Naive thymus-derived CD4-positive, alpha-beta T cell (primary cell): ENCODE data around the gene FAM13C. TPM values are rescaled to one million over a fixed set of nuclear protein-coding genes. Genes with fewer than 3 reads are reported as not detected.
"Not testable (repeated sequence)": the region's sequence is repeated elsewhere in the genome, so short reads cannot be mapped to it uniquely, and the experiment has no call there.

ENCODE experiments used
- ATAC-seq: fragments of 150-1000 bp; cut with Tn5 transposase; 2 replicates; pipeline ENCODE4 v1.10.0; 2021; ENCODE audit warnings: mild to moderate bottlenecking, moderate library complexity
- CTCF ChIA-PET: fragments of 350-600 bp; sonication (Branson Sonifier 250); formaldehyde crosslinking; loops from one replicate; lab custom pipeline; 2021; ENCODE audit warnings: antibody characterized with exemption; lab: Charles Lee
- POLR2A ChIA-PET: fragments of 350-600 bp; sonication (Branson Sonifier 250); formaldehyde crosslinking; loops from one replicate; lab custom pipeline; 2021; ENCODE audit warnings: antibody characterized with exemption, inconsistent platforms; lab: Charles Lee
- DNase-seq, 9 donors: peaks; one replicate each; pipeline versions ENCODE4 v3.0.0 to v3.0.0-alpha.2; 2020 to 2022; ENCODE audit warnings: mixed read lengths in 1 of 9
- H3K27ac ChIP-seq: one replicate; pipeline ENCODE4 v1.7.0; 2013; ENCODE audit warnings: mild to moderate bottlenecking, low read depth, low read length, moderate library complexity
- H3K27me3 ChIP-seq, 2 donors: one replicate each; pipeline ENCODE4 v1.7.0; 2013; ENCODE audit warnings: low read length in 2 of 2, mild to moderate bottlenecking in 2 of 2, moderate library complexity in 2 of 2; ENCODE audit not compliant: control insufficient read depth in 2 of 2, insufficient read depth in 2 of 2
- H3K36me3 ChIP-seq, 3 experiments: 1 replicate in 2 of 3; 2 replicates in 1 of 3; pipeline ENCODE4 v1.7.0; 2013; ENCODE audit warnings: low read length in 3 of 3, mild to moderate bottlenecking in 3 of 3, moderate library complexity in 1 of 3; ENCODE audit not compliant: insufficient read depth in 3 of 3, control insufficient read depth in 2 of 3
- H3K4me1 ChIP-seq, 2 donors: one replicate each; pipeline ENCODE4 v1.7.0; 2013; ENCODE audit warnings: low read length in 2 of 2, mild to moderate bottlenecking in 2 of 2, moderate library complexity in 1 of 2; ENCODE audit not compliant: control insufficient read depth in 2 of 2, insufficient read depth in 2 of 2
- H3K4me3 ChIP-seq: 2 replicates; pipeline ENCODE4 v1.7.0; 2013; ENCODE audit warnings: mild to moderate bottlenecking, low read length
- H3K9me3 ChIP-seq, 3 experiments: 1 replicate in 2 of 3; 2 replicates in 1 of 3; pipeline ENCODE4 v1.7.0; 2013; ENCODE audit warnings: low read length in 3 of 3; ENCODE audit not compliant: control insufficient read depth in 2 of 3
- H3K27ac Mint-ChIP-seq, 9 donors: one replicate each; pipeline ENCODE4 v1.8.0; 2020 to 2022; ENCODE audit warnings: mixed read lengths in 9 of 9, mild to moderate bottlenecking in 8 of 9, moderate library complexity in 5 of 9, inconsistent platforms in 2 of 9
- H3K27me3 Mint-ChIP-seq, 5 donors: one replicate each; pipeline ENCODE4 v1.8.0; 2021 to 2022; ENCODE audit warnings: mixed read lengths in 5 of 5, mild to moderate bottlenecking in 1 of 5
- H3K36me3 Mint-ChIP-seq, 5 donors: one replicate each; pipeline ENCODE4 v1.8.0; 2020 to 2022; ENCODE audit warnings: mixed read lengths in 5 of 5, mild to moderate bottlenecking in 3 of 5, inconsistent platforms in 1 of 5
- H3K4me1 Mint-ChIP-seq, 7 donors: one replicate each; pipeline ENCODE4 v1.8.0; 2020 to 2022; ENCODE audit warnings: mixed read lengths in 7 of 7, mild to moderate bottlenecking in 3 of 7, inconsistent platforms in 1 of 7
- H3K4me3 Mint-ChIP-seq, 10 donors: one replicate each; pipeline ENCODE4 v1.8.0; 2020 to 2022; ENCODE audit warnings: mild to moderate bottlenecking in 10 of 10, mixed read lengths in 10 of 10, moderate library complexity in 6 of 10, inconsistent platforms in 2 of 10
- H3K9me3 Mint-ChIP-seq, 11 donors: one replicate each; pipeline ENCODE4 v1.8.0; 2020 to 2022; ENCODE audit warnings: mixed read lengths in 11 of 11, mild to moderate bottlenecking in 4 of 11, inconsistent platforms in 1 of 11, moderate library complexity in 1 of 11
- intact Hi-C, 2 donors: fragments of 100-400 bp; cut with micrococcal nuclease; formaldehyde crosslinking; loops; one replicate each; pipeline ENCODE4 v1.15.1; 2023
- polyA plus RNA-seq, 2 donors: library from polyadenylated mRNA; unstranded; fragments of 300-500 nt; fragmentation: Illumina TruSeq; gene quantifications; one replicate each; pipeline ENCODE4 v1.2.3, GENCODE V29; 2021
- total RNA-seq, 6 experiments: library from RNA in 5 of 6; stranded (reverse) in 5 of 6; gene quantifications; 1 replicate in 5 of 6; 2 replicates in 1 of 6; pipeline ENCODE4 v1.2.3 and lab custom pipeline; 2021 to 2026

FAM13C gene
- total and polyA plus RNA-seq, 7 experiments from 2014 or later, result not detected

GRCh38 chr10:59245686-59246085, 116.7 kb downstream of the FAM13C start:
- CTCF ChIA-PET, result no interaction called here
- Mint-ChIP-seq H3K4me1 (no peaks in the 10 kb centered on the region), H3K36me3 (no peaks in the 10 kb centered on the region), H3K27ac (no peak overlapping the region), H3K27me3 (peaks cover 0 to 6% (median 0%) of the 10 kb centered on the region in 5 donors), H3K4me3 (no peak overlapping the region), H3K9me3 (peaks cover 0 to 5% (median 0%) of the 10 kb centered on the region in 11 donors)
- ATAC-seq, result no peak
- POLR2A ChIA-PET, result no interaction called here
- Histone ChIP-seq H3K27me3 (no peaks in the 10 kb centered on the region), H3K9me3 (no peaks in the 10 kb centered on the region), H3K36me3 (no peaks in the 10 kb centered on the region), H3K27ac (no peak overlapping the region), H3K4me1 (no peaks in the 10 kb centered on the region), H3K4me3 (no peak overlapping the region)
- intact Hi-C loops, result no loop called here
- DNase-seq, result no peak

- Histone ChIP-seq H3K4me3 (no peak overlapping the region), H3K9me3 (no peaks in the 10 kb centered on the region), H3K27ac (no peak overlapping the region), H3K36me3 (no peaks in the 10 kb centered on the region), H3K27me3 (no peaks in the 10 kb centered on the region), H3K4me1 (no peaks in the 10 kb centered on the region)
- Mint-ChIP-seq H3K4me1 (no peaks in the 10 kb centered on the region), H3K4me3 (no peak overlapping the region), H3K27ac (no peak overlapping the region), H3K27me3 (peaks cover 0 to 6% (median 0%) of the 10 kb centered on the region in 5 donors), H3K9me3 (peaks cover 0 to 3% (median 0%) of the 10 kb centered on the region in 11 donors), H3K36me3 (no peaks in the 10 kb centered on the region)
- intact Hi-C loops, result no loop called here
- POLR2A ChIA-PET, result no interaction called here
- no peak for ATAC-seq
- CTCF ChIA-PET, result no interaction called here
- DNase-seq, result no peak
Observed at GRCh38 chr10:59244871-59245270, 117.5 kb downstream of the FAM13C start.

GRCh38 chr10:59243611-59244195, 118.6 kb downstream of the FAM13C start:
- Mint-ChIP-seq H3K27ac (no peak overlapping the region), H3K36me3 (no peaks in the 10 kb centered on the region), H3K27me3 (peaks cover 0 to 6% (median 0%) of the 10 kb centered on the region in 5 donors), H3K4me3 (no peak overlapping the region), H3K9me3 (peaks cover 0 to 6% (median 0%) of the 10 kb centered on the region in 11 donors), H3K4me1 (no peaks in the 10 kb centered on the region)
- intact Hi-C loops, result no loop called here
- no peaks in the 10 kb centered on the region for H3K4me1 ChIP-seq
- no peaks in the 10 kb centered on the region for H3K9me3 ChIP-seq
- no peaks in the 10 kb centered on the region for H3K36me3 ChIP-seq
- ATAC-seq (no peak), DNase-seq (no peak)
- H3K27me3 ChIP-seq, result no peaks in the 10 kb centered on the region
- H3K4me3 ChIP-seq, result no peak overlapping the region
- H3K27ac ChIP-seq, result no peak overlapping the region
- ChIA-PET POLR2A (no interaction called here), CTCF (no interaction called here)

- DNase-seq, result no peak
- Mint-ChIP-seq H3K4me1 (no peaks in the 10 kb centered on the region), H3K4me3 (no peak overlapping the region), H3K9me3 (peaks cover 0 to 6% (median 0%) of the 10 kb centered on the region in 11 donors), H3K27me3 (peaks cover 0 to 6% (median 0%) of the 10 kb centered on the region in 5 donors), H3K27ac (no peak overlapping the region), H3K36me3 (no peaks in the 10 kb centered on the region)
- no peak overlapping the region for H3K27ac ChIP-seq
- H3K9me3 ChIP-seq, result no peaks in the 10 kb centered on the region
- intact Hi-C loops, result no loop called here
- H3K27me3 ChIP-seq, result no peaks in the 10 kb centered on the region
- POLR2A ChIA-PET, result no interaction called here
- ATAC-seq, result no peak
- H3K4me1 ChIP-seq, result no peaks in the 10 kb centered on the region
- H3K4me3 ChIP-seq, result no peak overlapping the region
- CTCF ChIA-PET, result no interaction called here
- no peaks in the 10 kb centered on the region for H3K36me3 ChIP-seq
Observed at GRCh38 chr10:59242991-59243390, 119.4 kb downstream of the FAM13C start.

GRCh38 chr10:59242057-59242456, 120.3 kb downstream of the FAM13C start:
- no peak for ATAC-seq
- intact Hi-C loops, result no loop called here

GRCh38 chr10:59240582-59241183, 121.7 kb downstream of the FAM13C start:
- ATAC-seq (no peak), DNase-seq (no peak)
- Mint-ChIP-seq H3K4me1 (no peaks in the 10 kb centered on the region), H3K4me3 (no peak overlapping the region), H3K27ac (no peak overlapping the region), H3K27me3 (peaks cover 0 to 6% (median 0%) of the 10 kb centered on the region in 5 donors), H3K9me3 (peaks cover 0 to 6% (median 0%) of the 10 kb centered on the region in 11 donors), H3K36me3 (no peaks in the 10 kb centered on the region)
- H3K4me1 ChIP-seq, result no peaks in the 10 kb centered on the region
- POLR2A ChIA-PET, result no interaction called here
- intact Hi-C loops, result loop anchor here in 1 of 2 donors (2.0 kb wide), 1 partner anchor 382 kb away; no protein-coding TSS in a partner anchor
- no peaks in the 10 kb centered on the region for H3K9me3 ChIP-seq
- H3K36me3 ChIP-seq, result no peaks in the 10 kb centered on the region
- H3K27me3 ChIP-seq, result no peaks in the 10 kb centered on the region
- CTCF ChIA-PET, result no interaction called here
- no peak overlapping the region for H3K27ac ChIP-seq
- H3K4me3 ChIP-seq, result no peak overlapping the region

More at GRCh38 chr10:59242057-59242456, 120.3 kb downstream of the FAM13C start:
- POLR2A ChIA-PET, result no interaction called here
- Mint-ChIP-seq H3K27me3 (peaks cover 0 to 6% (median 0%) of the 10 kb centered on the region in 5 donors), H3K4me1 (no peaks in the 10 kb centered on the region), H3K36me3 (no peaks in the 10 kb centered on the region), H3K4me3 (no peak overlapping the region), H3K9me3 (peaks cover 0 to 6% (median 0%) of the 10 kb centered on the region in 11 donors), H3K27ac (no peak overlapping the region)
- CTCF ChIA-PET, result no interaction called here
- Histone ChIP-seq H3K4me3 (no peak overlapping the region), H3K36me3 (no peaks in the 10 kb centered on the region), H3K9me3 (no peaks in the 10 kb centered on the region), H3K27ac (no peak overlapping the region), H3K4me1 (no peaks in the 10 kb centered on the region), H3K27me3 (no peaks in the 10 kb centered on the region)
- no peak for DNase-seq

GRCh38 chr10:59239108-59239507, 123.2 kb downstream of the FAM13C start:
- H3K36me3 Mint-ChIP-seq, H3K9me3 Mint-ChIP-seq, H3K4me3 ChIP-seq, H3K27ac ChIP-seq, ATAC-seq, H3K4me1 Mint-ChIP-seq, H3K4me3 Mint-ChIP-seq, DNase-seq, H3K4me1 ChIP-seq, intact Hi-C loops, H3K27me3 Mint-ChIP-seq, CTCF ChIA-PET, H3K9me3 ChIP-seq, H3K36me3 ChIP-seq, H3K27me3 ChIP-seq, POLR2A ChIA-PET, H3K27ac Mint-ChIP-seq: not testable (repeated sequence)
